ENCODE results near the gene RALGDS.

GRCh38 chr9:133050142-133050541, 70.9 kb downstream of the RALGDS start:
- TF ChIP-seq POLR2A (IDR thresholded peaks at IDR 0.05) (no peak), CTCF (IDR thresholded peaks at IDR 0.05) (no peak)
